SK-N-SH (cell line): ENCODE data around the gene C2CD4C. TPM values are rescaled to one million over a fixed set of nuclear protein-coding genes. Genes with fewer than 3 reads are reported as not detected.

Experiments
- CTCF ChIA-PET: fragments of 300-600, 350-600 bp; formaldehyde crosslinking; extraction: SDS; loops from one replicate; lab custom pipeline; 2021; lab: Yijun Ruan, JAX
- POLR2A ChIA-PET: fragments of 350-600 bp; sonication (Branson Sonifier 250); formaldehyde crosslinking; extraction: SDS; loops from one replicate; lab custom pipeline; 2020; ENCODE audit warnings: antibody characterized with exemption, inconsistent platforms; lab: Yijun Ruan, JAX
- DNase-seq: peaks from one replicate; pipeline ENCODE4 v3.0.0; 2012
- H2AFZ ChIP-seq: fragments of 200-600 bp; sonication (generic); 2 replicates; pipeline ENCODE4 v1.8.1; 2016; ENCODE audit warnings: antibody characterized with exemption, mild to moderate bottlenecking, low read depth
- H3F3A ChIP-seq: fragments of 200-600 bp; sonication (generic); replicated peaks from 2 replicates; pipeline ENCODE3; 2016; ENCODE audit warnings: antibody characterized with exemption, mild to moderate bottlenecking; ENCODE audit not compliant: insufficient read depth
- H3K27ac ChIP-seq, 2 experiments: fragments of 200-500 bp in 1 of 2; fragments of 200-600 bp in 1 of 2; sonication (Bioruptor generic) in 1 of 2; sonication (generic), shearing (Covaris generic) in 1 of 2; 2 replicates each; pipeline versions ENCODE4 v1.5.1 to v1.6.1; 2014 to 2016; ENCODE audit warnings: low read depth in 2 of 2, inconsistent platforms in 1 of 2, low read length in 1 of 2, mild to moderate bottlenecking in 1 of 2, mixed read lengths in 1 of 2
- H3K27me3 ChIP-seq: fragments of 200-600 bp; sonication (generic), shearing (Covaris generic); 2 replicates; pipeline ENCODE4 v1.6.1; 2016; ENCODE audit warnings: mixed run types; ENCODE audit not compliant: insufficient read depth
- H3K36me3 ChIP-seq, 2 experiments: fragments of 200-500 bp in 1 of 2; fragments of 200-600 bp in 1 of 2; sonication (Bioruptor generic) in 1 of 2; sonication (generic) in 1 of 2; replicated peaks in 1 of 2; 2 replicates each; pipeline versions ENCODE3 to v1.5.1; 2014 to 2016; ENCODE audit warnings: low read length in 1 of 2, mild to moderate bottlenecking in 1 of 2; ENCODE audit not compliant: insufficient read depth in 2 of 2, control insufficient read depth in 1 of 2
- H3K4me1 ChIP-seq, 2 experiments: fragments of 200-500 bp in 1 of 2; fragments of 200-600 bp in 1 of 2; sonication (Bioruptor generic) in 1 of 2; sonication (generic), shearing (Covaris generic) in 1 of 2; 2 replicates each; pipeline versions ENCODE4 v1.5.1 to v1.6.1; 2014 to 2016; ENCODE audit warnings: low read depth in 1 of 2, low read length in 1 of 2, mixed run types in 1 of 2; ENCODE audit not compliant: insufficient read depth in 2 of 2, control insufficient read depth in 1 of 2
- H3K4me2 ChIP-seq: fragments of 200-600 bp; sonication (generic), shearing (Covaris generic); 2 replicates; pipeline ENCODE4 v1.6.1; 2017; ENCODE audit warnings: mixed run types
- H3K4me3 ChIP-seq, 2 experiments: fragments of 200-500 bp in 1 of 2; fragments of 200-600 bp in 1 of 2; sonication (Bioruptor generic) in 1 of 2; sonication (generic), shearing (Covaris generic) in 1 of 2; 2 replicates each; pipeline versions ENCODE4 v1.5.1 to v1.8.1; 2014 to 2016; ENCODE audit warnings: low read depth in 2 of 2, inconsistent platforms in 1 of 2, low read length in 1 of 2, mild to moderate bottlenecking in 1 of 2, mixed read lengths in 1 of 2, moderate library complexity in 1 of 2
- H3K79me2 ChIP-seq: fragments of 200-600 bp; sonication (generic); 2 replicates; pipeline ENCODE4 v1.8.1; 2017; ENCODE audit warnings: mild to moderate bottlenecking; ENCODE audit not compliant: insufficient read depth
- H3K9ac ChIP-seq: fragments of 200-600 bp; sonication (generic); 2 replicates; pipeline ENCODE4 v1.6.1; 2017; ENCODE audit warnings: mixed run types
- H3K9me2 ChIP-seq: fragments of 200-600 bp; sonication (generic); 2 replicates; pipeline ENCODE4 v1.6.1; 2017; ENCODE audit warnings: mixed run types
- H3K9me3 ChIP-seq: fragments of 200-600 bp; sonication (generic); 2 replicates; pipeline ENCODE4 v1.6.1; 2017; ENCODE audit warnings: mixed run types, mild to moderate bottlenecking, moderate library complexity
- H4K20me1 ChIP-seq: fragments of 200-600 bp; sonication (generic); 2 replicates; pipeline ENCODE4 v1.6.1; 2017; ENCODE audit warnings: mild to moderate bottlenecking, mixed run types; ENCODE audit not compliant: insufficient read depth
- CTCF ChIP-seq: fragments of 200-600 bp; sonication (generic); IDR thresholded peaks from 2 replicates; pipeline ENCODE4 v1.6.1; 2017; ENCODE audit warnings: antibody characterized with exemption, mild to moderate bottlenecking, moderate library complexity
- ELF1 ChIP-seq: IDR thresholded peaks from 2 replicates; pipeline ENCODE4 v1.4.0; 2012
- EP300 ChIP-seq, 2 experiments: IDR thresholded peaks; 2 replicates each; pipeline versions ENCODE4 v1.4.0 to v1.6.1; 2012; ENCODE audit warnings: borderline replicate concordance in 1 of 2, low read depth in 1 of 2, low read length in 1 of 2
- EZH2phosphoT487 ChIP-seq: fragments of 200-600 bp; sonication (generic); IDR thresholded peaks from 2 replicates; pipeline ENCODE4 v1.6.1; 2017; ENCODE audit warnings: low read depth, mixed run types, mild to moderate bottlenecking, antibody characterized with exemption, moderate library complexity, borderline replicate concordance
- FOSL2 ChIP-seq: IDR thresholded peaks from 2 replicates; pipeline ENCODE4 v1.4.0; 2012; ENCODE audit warnings: low read depth, mild to moderate bottlenecking, moderate library complexity, borderline replicate concordance
- GATA2 ChIP-seq: sonication (generic); formaldehyde crosslinking; IDR thresholded peaks from 2 replicates; pipeline ENCODE4 v1.5.0; 2020; ENCODE audit warnings: mild to moderate bottlenecking, missing genetic modification reagents
- IRF3 ChIP-seq: fragments of 150-350 bp; IDR thresholded peaks from 2 replicates; pipeline ENCODE4 v1.6.1; 2016; ENCODE audit warnings: mild to moderate bottlenecking, low read depth, low read length
- JUND ChIP-seq: IDR thresholded peaks from 2 replicates; pipeline ENCODE4 v1.4.0; 2012
- MAX ChIP-seq: IDR thresholded peaks from 2 replicates; pipeline ENCODE4 v1.4.0; 2012; ENCODE audit warnings: low read depth
- MXI1 ChIP-seq: IDR thresholded peaks from 2 replicates; pipeline ENCODE4 v1.6.1; 2012; ENCODE audit warnings: mild to moderate bottlenecking, low read depth, low read length, improper control_type of control experiment
- NRF1 ChIP-seq: IDR thresholded peaks from 2 replicates; pipeline ENCODE4 v1.6.1; 2012; ENCODE audit warnings: low read depth, mild to moderate bottlenecking, low read length
- POLR2AphosphoS5 ChIP-seq: IDR thresholded peaks from 2 replicates; pipeline ENCODE4 v1.6.1; 2012; ENCODE audit warnings: low read depth, low read length
- RAD21 ChIP-seq: IDR thresholded peaks from 2 replicates; pipeline ENCODE4 v1.6.1; 2012; ENCODE audit warnings: mild to moderate bottlenecking, low read length
- RFX5 ChIP-seq: IDR thresholded peaks from 2 replicates; pipeline ENCODE4 v1.6.1; 2012; ENCODE audit warnings: mild to moderate bottlenecking, improper control_type of control experiment, low read length
- TAF1 ChIP-seq: IDR thresholded peaks from 2 replicates; pipeline ENCODE4 v1.6.1; 2012; ENCODE audit warnings: low read depth, mild to moderate bottlenecking, low read length, moderate library complexity, borderline replicate concordance
- TCF12 ChIP-seq: IDR thresholded peaks from 2 replicates; pipeline ENCODE4 v1.4.0; 2012
- USF1 ChIP-seq: IDR thresholded peaks from 2 replicates; pipeline ENCODE4 v1.4.0; 2012; ENCODE audit warnings: low read depth, borderline replicate concordance
- YY1 ChIP-seq: IDR thresholded peaks from 2 replicates; pipeline ENCODE4 v1.4.0; 2012; ENCODE audit warnings: low read depth, mild to moderate bottlenecking
- WGBS: methylation state at CpG from one replicate; pipeline ENCODE4 v1.1.6; 2017; ENCODE audit warnings: low lambda C conversion rate; 5-methylcytosine and 5-hydroxymethylcytosine counted together
- polyA plus RNA-seq, 3 experiments: library from polyadenylated mRNA; depleted of rRNA; stranded (reverse); fragments of >200 nt; gene quantifications; 2 replicates each; pipeline ENCODE4 v1.2.3, GENCODE V29; 2012

Gene C2CD4C
- polyA plus RNA-seq, 1 of the 3 experiments (the other 2 are of a cell fraction), result 0.23 TPM

- POLR2A ChIA-PET, result interaction anchor here (0.7 kb wide), 1 partner anchor 101 kb away, joined by 3 read pairs; no protein-coding TSS in a partner anchor
- no peaks in the 10 kb centered on the region for H3F3A ChIP-seq
- TF ChIP-seq YY1 (no peak), USF1 (no peak), IRF3 (no peak), TCF12 (no peak), GATA2 (CRISPR knock-in tag) (no peak), FOSL2 (no peak), CTCF (no peak), NRF1 (no peak), JUND (no peak), EP300 (IDR thresholded peaks at IDR 0.05; ENCODE audit: borderline replicate concordance in 1 of 2, low read depth in 1 of 2, low read length in 1 of 2) (no peak), RAD21 (no peak), RFX5 (no peak), MAX (no peak), TAF1 (no peak), ELF1 (no peak), MXI1 (no peak), POLR2AphosphoS5 (no peak), EZH2phosphoT487 (no peak)
- TF ChIP-seq, all 33 proteins: peak for 0
- no peak overlapping the region for H3K4me2 ChIP-seq
- WGBS, result 70% methylated on average over 8 of the region's 16 CpGs
- no peak overlapping the region for H2AFZ ChIP-seq
- CTCF ChIA-PET, result no interaction called here
- H4K20me1 ChIP-seq, result no peaks in the 10 kb centered on the region
- no peak for DNase-seq
- no peak overlapping the region for H3K4me3 ChIP-seq
- no peaks in the 10 kb centered on the region for H3K27me3 ChIP-seq
- H3K36me3 ChIP-seq, result no peaks in the 10 kb centered on the region
- no peak overlapping the region for H3K27ac ChIP-seq
- H3K9me2 ChIP-seq, result no peaks in the 10 kb centered on the region
- no peaks in the 10 kb centered on the region for H3K9me3 ChIP-seq
- H3K79me2 ChIP-seq, result no peaks in the 10 kb centered on the region
- H3K4me1 ChIP-seq, result no peaks in the 10 kb centered on the region; a peak in 1 of 4 replicates
- H3K9ac ChIP-seq, result no peak overlapping the region
Measured at GRCh38 chr19:379796-380195, 29.2 kb downstream of the C2CD4C start.
